ENCODE results near the gene BICD2. TPM values are rescaled to one million over a fixed set of nuclear protein-coding genes. Genes with fewer than 3 reads are reported as not detected.
A peak's percentile ranks its signal among the peaks of the same experiment; 100 is the strongest.

Gene BICD2
- total and polyA plus RNA-seq, 7 donors: 21.6 to 44.4 (median 28.7) TPM

DNA sequence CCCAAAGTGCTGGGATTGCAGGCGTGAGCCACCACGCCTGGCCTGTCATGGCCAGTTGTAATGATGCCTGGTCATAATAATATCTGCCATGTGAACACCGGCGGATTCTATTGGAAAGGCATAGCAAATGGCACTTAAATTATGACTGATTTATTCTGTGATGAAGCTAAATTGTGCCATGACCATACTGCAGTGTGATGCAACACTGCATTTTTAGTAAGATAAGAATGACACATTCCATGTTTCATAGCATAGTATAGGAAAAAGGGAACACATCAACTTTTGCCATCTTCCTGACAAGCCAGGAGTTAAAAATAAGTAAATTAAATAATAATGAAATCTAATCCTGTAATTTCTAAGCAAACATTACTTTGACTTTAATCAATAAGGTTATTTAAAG is 30.4 kb upstream of the BICD2 start:
- Histone ChIP-seq H3K4me1 (peaks cover 4% of the 10 kb centered on the region), H3K9me3 (no peaks in the 10 kb centered on the region), H3K27ac (no peak overlapping the region), H3K27me3 (ENCODE audit: insufficient read depth in 3 of 3, low read length in 2 of 3) (peaks cover 0 to 29% (median 2%) of the 10 kb centered on the region in 3 donors), H3K36me3 (ENCODE audit: insufficient read depth in 1 of 2, low read depth in 1 of 2) (no peaks in the 10 kb centered on the region), H3K4me3 (no peak overlapping the region)
- intact Hi-C loops (cut with DNase I): loop anchor here in 1 of 2 donors (5.0 kb wide), 1 partner anchor 78 kb away; no protein-coding TSS in a partner anchor
- no peak for ATAC-seq
- TF ChIP-seq, protein P1, sequence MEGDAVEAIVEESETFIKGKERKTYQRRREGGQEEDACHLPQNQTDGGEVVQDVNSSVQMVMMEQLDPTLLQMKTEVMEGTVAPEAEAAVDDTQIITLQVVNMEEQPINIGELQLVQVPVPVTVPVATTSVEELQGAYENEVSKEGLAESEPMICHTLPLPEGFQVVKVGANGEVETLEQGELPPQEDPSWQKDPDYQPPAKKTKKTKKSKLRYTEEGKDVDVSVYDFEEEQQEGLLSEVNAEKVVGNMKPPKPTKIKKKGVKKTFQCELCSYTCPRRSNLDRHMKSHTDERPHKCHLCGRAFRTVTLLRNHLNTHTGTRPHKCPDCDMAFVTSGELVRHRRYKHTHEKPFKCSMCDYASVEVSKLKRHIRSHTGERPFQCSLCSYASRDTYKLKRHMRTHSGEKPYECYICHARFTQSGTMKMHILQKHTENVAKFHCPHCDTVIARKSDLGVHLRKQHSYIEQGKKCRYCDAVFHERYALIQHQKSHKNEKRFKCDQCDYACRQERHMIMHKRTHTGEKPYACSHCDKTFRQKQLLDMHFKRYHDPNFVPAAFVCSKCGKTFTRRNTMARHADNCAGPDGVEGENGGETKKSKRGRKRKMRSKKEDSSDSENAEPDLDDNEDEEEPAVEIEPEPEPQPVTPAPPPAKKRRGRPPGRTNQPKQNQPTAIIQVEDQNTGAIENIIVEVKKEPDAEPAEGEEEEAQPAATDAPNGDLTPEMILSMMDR (IDR thresholded peaks at IDR 0.05): no peak
- no peak for DNase-seq
- 81 to 85% (median 83%) methylated on average over 4 of the region's 4 CpGs for WGBS, 3 donors

DNA sequence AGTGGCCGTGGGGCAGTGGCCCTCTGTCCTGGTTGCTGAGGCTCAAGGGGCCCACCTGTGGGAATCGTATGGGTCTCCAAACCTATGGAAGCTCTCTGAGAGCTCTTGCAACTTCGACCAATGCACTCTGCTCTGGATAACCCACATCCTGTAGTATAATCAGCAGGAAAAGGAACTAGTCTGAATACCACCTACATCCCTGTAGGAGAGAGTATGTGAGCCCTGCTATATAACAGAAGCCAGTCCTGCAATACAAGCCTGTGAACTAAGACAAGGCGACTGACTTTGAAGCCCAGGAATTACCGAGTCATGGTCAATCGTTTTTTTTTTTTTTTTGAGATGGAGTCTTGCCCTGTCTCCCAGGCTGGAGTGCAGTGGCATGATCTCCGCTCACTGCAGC is 29.8 kb upstream of the BICD2 start:
- TF ChIP-seq, protein P1 (IDR thresholded peaks at IDR 0.05): no peak
- Histone ChIP-seq H3K27ac (no peak overlapping the region), H3K4me1 (peaks cover 4% of the 10 kb centered on the region), H3K9me3 (no peaks in the 10 kb centered on the region), H3K27me3 (ENCODE audit: insufficient read depth in 3 of 3, low read length in 2 of 3) (peaks cover 0 to 29% (median 2%) of the 10 kb centered on the region in 3 donors), H3K36me3 (ENCODE audit: insufficient read depth in 1 of 2, low read depth in 1 of 2) (no peaks in the 10 kb centered on the region), H3K4me3 (no peak overlapping the region)
- no peak for ATAC-seq
- WGBS, 3 donors: 67 to 69% (median 69%) methylated on average over 7 of the region's 7 CpGs
- intact Hi-C loops (cut with DNase I): loop anchor here in 1 of 2 donors (5.0 kb wide), 1 partner anchor 77 kb away; no protein-coding TSS in a partner anchor
- no peak for DNase-seq

DNA sequence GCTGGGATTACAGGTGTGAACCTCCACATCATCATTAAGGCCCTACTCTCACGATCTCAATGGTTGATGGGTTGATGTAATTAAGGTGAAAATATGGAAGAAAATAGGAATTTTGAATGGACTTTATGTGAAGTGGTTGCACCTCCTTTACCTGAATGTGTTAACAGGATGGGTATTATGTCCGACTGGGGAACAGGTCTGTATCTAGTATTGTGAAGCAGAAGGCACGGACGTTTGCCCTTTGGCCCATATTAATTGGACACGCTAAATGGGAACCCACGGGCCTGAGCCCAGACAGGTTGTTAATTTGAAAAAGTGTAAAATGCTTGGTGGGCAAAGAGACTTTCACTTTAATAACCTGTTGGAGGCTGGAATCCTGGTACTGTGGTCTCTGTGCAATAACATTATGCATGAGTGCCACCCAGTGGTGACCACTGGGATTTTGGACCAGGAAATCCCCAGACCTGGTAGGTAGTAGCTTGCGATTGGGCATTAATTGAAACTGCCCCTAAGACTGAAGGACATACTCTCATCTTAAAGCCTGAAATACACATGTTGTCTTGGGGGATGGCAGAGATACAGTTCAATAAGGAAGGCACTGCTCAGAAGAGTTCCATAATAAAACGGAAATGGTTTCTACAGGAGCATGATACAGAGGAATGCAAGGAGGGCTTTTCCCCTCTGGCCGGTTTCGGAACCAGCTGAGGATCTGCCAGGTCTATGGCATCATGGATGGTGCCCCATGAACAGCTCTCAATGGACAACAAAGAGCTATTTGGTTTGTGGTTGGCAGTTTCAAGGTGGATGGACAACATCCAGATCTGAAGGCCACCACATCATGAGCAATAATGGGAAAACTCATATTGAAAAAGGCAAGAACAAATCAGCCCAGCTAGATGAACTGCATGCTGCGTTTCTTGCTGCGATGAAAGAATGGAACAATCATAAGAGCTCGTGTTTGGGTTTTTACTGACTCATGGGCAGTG is 26.2 kb upstream of the BICD2 start:
- peak; percentile 91 to 99 (median 95) for ATAC-seq
- Histone ChIP-seq H3K36me3 (ENCODE audit: insufficient read depth in 1 of 2, low read depth in 1 of 2) (no peaks in the 10 kb centered on the region), H3K4me1 (peaks cover 4% of the 10 kb centered on the region), H3K9me3 (no peaks in the 10 kb centered on the region), H3K27me3 (ENCODE audit: insufficient read depth in 3 of 3, low read length in 2 of 3) (peaks cover 0 to 3% (median 0%) of the 10 kb centered on the region in 3 donors), H3K4me3 (no peak overlapping the region), H3K27ac (no peak overlapping the region)
- 36 to 44% (median 39%) methylated on average over 13 of the region's 13 CpGs for WGBS, 3 donors
- TF ChIP-seq, protein P1 (IDR thresholded peaks at IDR 0.05): peak; percentile 85
- peak; percentile 78 to 80 for DNase-seq
- intact Hi-C loops (cut with DNase I): loop anchor here (1.0 to 5.0 kb wide), 3 partner anchors 62 to 75 kb away; no protein-coding TSS in a partner anchor

DNA sequence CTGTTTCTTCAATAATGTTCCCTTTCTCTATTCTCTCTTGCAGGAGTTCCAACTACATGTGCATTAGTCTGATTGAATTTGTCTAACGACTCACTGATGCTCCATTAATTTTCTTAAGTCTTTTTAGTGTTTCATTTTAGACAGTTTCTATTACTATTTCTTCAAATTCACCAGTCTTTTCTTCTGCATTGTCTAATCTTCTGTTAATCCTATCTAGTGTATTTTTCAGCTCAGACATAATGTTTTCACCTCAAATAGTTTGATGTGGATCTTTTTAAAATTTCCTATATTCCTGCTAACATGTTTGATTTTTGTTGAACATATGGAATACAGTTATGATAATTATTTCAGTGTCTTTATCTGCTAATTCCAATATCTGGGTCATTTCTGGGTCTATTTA is 21.7 kb upstream of the BICD2 start:
- DNase-seq: no peak
- ATAC-seq: no peak

More for the DNA sequence above, 21.7 kb upstream of the BICD2 start:
- 59 to 78% (median 72%) methylated on average over 1 of the region's 1 CpG for WGBS, 3 donors
- Histone ChIP-seq H3K27me3 (ENCODE audit: insufficient read depth in 3 of 3, low read length in 2 of 3) (no peaks in the 10 kb centered on the region), H3K27ac (no peak overlapping the region), H3K36me3 (ENCODE audit: insufficient read depth in 1 of 2, low read depth in 1 of 2) (no peaks in the 10 kb centered on the region), H3K4me3 (no peak overlapping the region), H3K9me3 (no peaks in the 10 kb centered on the region), H3K4me1 (peaks cover 4% of the 10 kb centered on the region)
- intact Hi-C loops (cut with DNase I): no loop called here
- TF ChIP-seq, protein P1 (IDR thresholded peaks at IDR 0.05): no peak

Data from psoas muscle (tissue), 8 donors.